GM12878 (cell line): ENCODE measurements around the gene RARA. TPM values are rescaled to one million over a fixed set of nuclear protein-coding genes. Genes with fewer than 3 reads are reported as not detected.
"Not testable (repeated sequence)": the region's sequence is repeated elsewhere in the genome, so short reads cannot be mapped to it uniquely, and the experiment has no call there.

ENCODE experiments used
- ATAC-seq: fragments of 200-7000 bp; cut with Tn5 transposase; 3 replicates; pipeline ENCODE4 v1.9.1; 2020; ENCODE audit warnings: mild to moderate bottlenecking, moderate library complexity
- BruUV-seq: library from RNA; stranded (reverse); fragments of 400-500 nt; replicated peaks from 2 replicates; lab custom pipeline; 2021; lab: Mats Ljungman, UMichigan
- CTCF ChIA-PET: fragments of 300-600 bp; sonication (Branson Sonifier 250); formaldehyde crosslinking; extraction: SDS; loops from one replicate; lab custom pipeline; 2021; ENCODE audit warnings: inconsistent platforms; lab: Yijun Ruan, JAX
- POLR2A ChIA-PET: fragments of 350-600 bp; formaldehyde crosslinking; extraction: SDS; loops from one replicate; lab custom pipeline; 2021; ENCODE audit warnings: inconsistent platforms; lab: Charles Lee
- RAD21 ChIA-PET: fragments of 300-600 bp; sonication (Branson Sonifier 250); formaldehyde crosslinking; loops from one replicate; lab custom pipeline; 2023; ENCODE audit warnings: antibody characterized with exemption; ENCODE audit not compliant: unreplicated experiment; lab: Charles Lee
- SMC1A ChIA-PET: fragments of 300-600 bp; sonication (Branson Sonifier 250); formaldehyde crosslinking; loops from one replicate; lab custom pipeline; 2023; ENCODE audit not compliant: unreplicated experiment, uncharacterized antibody; lab: Charles Lee
- DNase-seq: peaks from one replicate; pipeline ENCODE4 v3.0.0-alpha.2; 2011; ENCODE audit warnings: low read depth, low spot score
- FAIRE-seq: peaks from 3 replicates; lab custom pipeline; 2011; peaks lifted over from hg19 to GRCh38; lab: Jason Lieb, UNC
- H2AFZ ChIP-seq: 2 replicates; pipeline ENCODE4 v1.6.0; 2011; ENCODE audit warnings: low read depth, low read length, control low read depth; ENCODE audit not compliant: control insufficient read depth
- H3K27ac ChIP-seq: 2 replicates; pipeline ENCODE4 v1.5.1; 2011; ENCODE audit warnings: control low read depth; ENCODE audit not compliant: control insufficient read depth, insufficient read depth
- H3K27me3 ChIP-seq, 2 experiments: replicated peaks in 1 of 2; 2 replicates each; pipeline versions ENCODE4 v1.6.0 to v1.6.1; 2011; ENCODE audit warnings: low read length in 1 of 2; ENCODE audit not compliant: control insufficient read depth in 2 of 2, insufficient read depth in 2 of 2
- H3K36me3 ChIP-seq, 2 experiments: 2 replicates each; pipeline ENCODE4 v1.5.1; 2011; ENCODE audit warnings: low read length in 1 of 2; ENCODE audit not compliant: control insufficient read depth in 2 of 2, insufficient read depth in 2 of 2
- H3K4me1 ChIP-seq: 2 replicates; pipeline ENCODE4 v1.6.1; 2011; ENCODE audit warnings: mild to moderate bottlenecking, low read length, moderate library complexity, mixed read lengths; ENCODE audit not compliant: control insufficient read depth, insufficient read depth
- H3K4me2 ChIP-seq: 2 replicates; pipeline ENCODE4 v1.6.0; 2011; ENCODE audit warnings: control low read depth; ENCODE audit not compliant: control insufficient read depth, insufficient read depth
- H3K4me3 ChIP-seq: fragments of 200-600 bp; sonication (generic); 2 replicates; pipeline ENCODE4 v1.5.1; 2016
- H3K79me2 ChIP-seq: 2 replicates; pipeline ENCODE4 v1.6.0; 2011; ENCODE audit warnings: low read length; ENCODE audit not compliant: control insufficient read depth, insufficient read depth
- H3K9ac ChIP-seq: 2 replicates; pipeline ENCODE4 v1.8.0; 2011; ENCODE audit warnings: low read length, control low read depth, mixed read lengths; ENCODE audit not compliant: control insufficient read depth, insufficient read depth
- H3K9me3 ChIP-seq: replicated peaks from 3 replicates; pipeline ENCODE4 v1.5.1; 2011; ENCODE audit warnings: mild to moderate bottlenecking, low read length; ENCODE audit not compliant: control insufficient read depth, insufficient read depth
- H4K20me1 ChIP-seq: 2 replicates; pipeline ENCODE4 v1.6.0; 2011; ENCODE audit not compliant: control insufficient read depth, insufficient read depth
- BCL11A ChIP-seq: IDR thresholded peaks from 2 replicates; pipeline ENCODE4 v1.6.1; 2011; ENCODE audit warnings: low read depth, low read length
- FOS ChIP-seq: IDR thresholded peaks from 3 replicates; pipeline ENCODE4 v1.6.1; 2011; ENCODE audit warnings: borderline replicate concordance; ENCODE audit not compliant: insufficient read length; ENCODE audit errors: extremely low read depth
- FOXM1 ChIP-seq: IDR thresholded peaks from 2 replicates; pipeline ENCODE4 v1.6.1; 2012; ENCODE audit warnings: low read depth, mild to moderate bottlenecking, inconsistent platforms, low read length, moderate library complexity
- NFXL1 ChIP-seq: fragments of 450-650 bp; IDR thresholded peaks from 2 replicates; pipeline ENCODE4 v1.6.1; 2017; ENCODE audit warnings: antibody characterized with exemption, mild to moderate bottlenecking, borderline replicate concordance
- POLR2AphosphoS5 ChIP-seq: IDR thresholded peaks from 2 replicates; pipeline ENCODE4 v1.6.1; 2011; ENCODE audit warnings: mild to moderate bottlenecking, low read length, inconsistent platforms
- SMC3 ChIP-seq: IDR thresholded peaks from 2 replicates; pipeline ENCODE4 v1.6.1; 2011; ENCODE audit warnings: low read length, improper control_type of control experiment, borderline replicate concordance
- ZNF274 ChIP-seq: IDR thresholded peaks from one replicate; pipeline ENCODE4 v1.8.0; 2011; ENCODE audit not compliant: insufficient read length, insufficient read depth
- WGBS: methylation state at CpG from one replicate; pipeline ENCODE4 v1.1.6; 2016; ENCODE audit warnings: low lambda C conversion rate; ENCODE audit not compliant: insufficient replicate concordance, insufficient coverage; ENCODE audit errors: missing lambda C conversion rate; 5-methylcytosine and 5-hydroxymethylcytosine counted together
- in situ Hi-C: fragments of 300-500 bp; cut with MboI; formaldehyde crosslinking; loops from 9 replicates; pipeline ENCODE4 v1.14.3; 2018; ENCODE audit warnings: mixed read lengths
- intact Hi-C: fragments of 100-400 bp; cut with micrococcal nuclease; formaldehyde crosslinking; loops from one replicate; pipeline ENCODE4 v1.14.2; 2022; ENCODE audit not compliant: unreplicated experiment
- polyA plus RNA-seq, 11 experiments: library from polyadenylated mRNA; depleted of rRNA in 4 of 11; unstranded in 6 of 11; stranded (reverse) in 5 of 11; fragments of >200 nt; fragmentation: Nextera tagmentation in 4 of 11; fragmentation: Illumina TruSeq in 1 of 11; extraction: Ambion mirVana in 4 of 11; extraction: Trizol in 1 of 11; gene quantifications; 1 replicate in 1 of 11; 2 replicates in 10 of 11; pipeline versions ENCODE4 v1.2.1 to v1.2.3, GENCODE V29; 2011 to 2016; ENCODE audit warnings: inconsistent platforms in 2 of 11, missing spikeins in 2 of 11, low read depth in 1 of 11
- total RNA-seq, 4 experiments: library from RNA; depleted of rRNA in 3 of 4; stranded (reverse); fragments of >200 nt in 3 of 4; fragmentation: Illumina TruSeq in 1 of 4; extraction: Trizol in 1 of 4; gene quantifications; 2 replicates each; pipeline versions ENCODE4 v1.2.1 to v1.2.3, GENCODE V29; 2013 to 2021
- TF ChIP-seq, protein P1 (sequence below): fragments of 450-650 bp; formaldehyde crosslinking; IDR thresholded peaks from 2 replicates; pipeline ENCODE4 v1.4.0; 2020; ENCODE audit warnings: mild to moderate bottlenecking, moderate library complexity
- TF ChIP-seq, protein P2 (sequence below): fragments of 450-650 bp; conservative IDR thresholded peaks from 2 replicates; pipeline ENCODE4 v1.6.1; 2017; ENCODE audit warnings: mild to moderate bottlenecking, moderate library complexity

The RARA gene
- total and polyA plus RNA-seq, 10 of the 15 experiments (the other 5 are each of a cell fraction or from before 2014, with no cell fraction given): 0.13 to 33.6 (median 13.6) TPM

DNA sequence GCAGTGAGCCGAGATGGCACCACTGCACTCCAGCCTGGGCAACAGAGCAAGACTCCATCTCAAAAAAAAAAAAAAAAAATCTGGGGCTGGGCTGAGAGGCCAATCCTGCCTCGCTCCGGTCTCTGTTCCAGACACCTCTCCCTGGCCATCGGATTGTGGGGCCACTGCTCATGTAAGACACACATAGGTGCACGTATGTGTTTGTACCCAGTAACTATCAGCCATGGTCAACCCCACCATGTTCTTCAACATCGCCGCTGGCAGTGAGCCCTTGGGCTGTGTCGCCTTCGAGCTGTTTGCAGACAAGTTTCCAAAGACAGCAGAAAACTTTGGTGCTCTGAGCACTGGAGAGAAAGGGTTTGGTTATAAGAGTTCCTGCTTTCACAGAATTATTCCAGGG lies 58.7 kb downstream of the RARA start:
- H3K9me3 ChIP-seq, CTCF ChIA-PET, H3K36me3 ChIP-seq, H4K20me1 ChIP-seq, DNase-seq, RAD21 ChIA-PET, H3K27me3 ChIP-seq, FAIRE-seq, H2AFZ ChIP-seq, H3K27ac ChIP-seq, intact Hi-C loops, H3K4me2 ChIP-seq, H3K4me1 ChIP-seq, H3K79me2 ChIP-seq, H3K9ac ChIP-seq, H3K4me3 ChIP-seq, in situ Hi-C loops, ATAC-seq, BruUV-seq: not testable (repeated sequence)
- POLR2A ChIA-PET: interaction anchor here (1.2 kb wide), 1 partner anchor 184 kb away, joined by 3 read pairs; no protein-coding TSS in a partner anchor
- SMC1A ChIA-PET: interaction anchor here (0.8 kb wide), 1 partner anchor 36 kb away, joined by 3 read pairs; no protein-coding TSS in a partner anchor
- 73% methylated on average over 9 of the region's 9 CpGs for WGBS

- no peaks in the 10 kb centered on the region for H3K36me3 ChIP-seq
- no peak overlapping the region for H3K4me3 ChIP-seq
- POLR2A ChIA-PET: no interaction called here
- intact Hi-C loops (no loop called here), in situ Hi-C loops (no loop called here)
- DNase-seq (no peak), ATAC-seq (no peak), FAIRE-seq (no peak)
- CTCF ChIA-PET: no interaction called here
- peaks cover 1% of the 10 kb centered on the region; the same call in 1 of the 3 replicates for H3K9me3 ChIP-seq
- H3K27ac ChIP-seq: no peak overlapping the region
- H3K4me1 ChIP-seq: no peaks in the 10 kb centered on the region
- WGBS: 67% methylated on average over 7 of the region's 7 CpGs
- BruUV-seq: no TSS peak
- no peak overlapping the region for H2AFZ ChIP-seq
- SMC1A ChIA-PET: no interaction called here
- no peaks in the 10 kb centered on the region for H3K27me3 ChIP-seq
- H4K20me1 ChIP-seq: no peaks in the 10 kb centered on the region
- no peak overlapping the region for H3K9ac ChIP-seq
- no peaks in the 10 kb centered on the region for H3K79me2 ChIP-seq
- H3K4me2 ChIP-seq: no peak overlapping the region
- RAD21 ChIA-PET: interaction anchor here (0.7 kb wide), 1 partner anchor 72 kb away, joined by 3 read pairs; no protein-coding TSS in a partner anchor
- TF ChIP-seq SMC3 (no peak), POLR2AphosphoS5 (no peak), FOS (no peak), NFXL1 (no peak), ZNF274 (no peak), BCL11A (no peak), FOXM1 (no peak)
- TF ChIP-seq, protein P1, sequence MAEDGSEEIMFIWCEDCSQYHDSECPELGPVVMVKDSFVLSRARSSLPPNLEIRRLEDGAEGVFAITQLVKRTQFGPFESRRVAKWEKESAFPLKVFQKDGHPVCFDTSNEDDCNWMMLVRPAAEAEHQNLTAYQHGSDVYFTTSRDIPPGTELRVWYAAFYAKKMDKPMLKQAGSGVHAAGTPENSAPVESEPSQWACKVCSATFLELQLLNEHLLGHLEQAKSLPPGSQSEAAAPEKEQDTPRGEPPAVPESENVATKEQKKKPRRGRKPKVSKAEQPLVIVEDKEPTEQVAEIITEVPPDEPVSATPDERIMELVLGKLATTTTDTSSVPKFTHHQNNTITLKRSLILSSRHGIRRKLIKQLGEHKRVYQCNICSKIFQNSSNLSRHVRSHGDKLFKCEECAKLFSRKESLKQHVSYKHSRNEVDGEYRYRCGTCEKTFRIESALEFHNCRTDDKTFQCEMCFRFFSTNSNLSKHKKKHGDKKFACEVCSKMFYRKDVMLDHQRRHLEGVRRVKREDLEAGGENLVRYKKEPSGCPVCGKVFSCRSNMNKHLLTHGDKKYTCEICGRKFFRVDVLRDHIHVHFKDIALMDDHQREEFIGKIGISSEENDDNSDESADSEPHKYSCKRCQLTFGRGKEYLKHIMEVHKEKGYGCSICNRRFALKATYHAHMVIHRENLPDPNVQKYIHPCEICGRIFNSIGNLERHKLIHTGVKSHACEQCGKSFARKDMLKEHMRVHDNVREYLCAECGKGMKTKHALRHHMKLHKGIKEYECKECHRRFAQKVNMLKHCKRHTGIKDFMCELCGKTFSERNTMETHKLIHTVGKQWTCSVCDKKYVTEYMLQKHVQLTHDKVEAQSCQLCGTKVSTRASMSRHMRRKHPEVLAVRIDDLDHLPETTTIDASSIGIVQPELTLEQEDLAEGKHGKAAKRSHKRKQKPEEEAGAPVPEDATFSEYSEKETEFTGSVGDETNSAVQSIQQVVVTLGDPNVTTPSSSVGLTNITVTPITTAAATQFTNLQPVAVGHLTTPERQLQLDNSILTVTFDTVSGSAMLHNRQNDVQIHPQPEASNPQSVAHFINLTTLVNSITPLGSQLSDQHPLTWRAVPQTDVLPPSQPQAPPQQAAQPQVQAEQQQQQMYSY (CRISPR knock-in tag): no peak
- TF ChIP-seq, protein P2, sequence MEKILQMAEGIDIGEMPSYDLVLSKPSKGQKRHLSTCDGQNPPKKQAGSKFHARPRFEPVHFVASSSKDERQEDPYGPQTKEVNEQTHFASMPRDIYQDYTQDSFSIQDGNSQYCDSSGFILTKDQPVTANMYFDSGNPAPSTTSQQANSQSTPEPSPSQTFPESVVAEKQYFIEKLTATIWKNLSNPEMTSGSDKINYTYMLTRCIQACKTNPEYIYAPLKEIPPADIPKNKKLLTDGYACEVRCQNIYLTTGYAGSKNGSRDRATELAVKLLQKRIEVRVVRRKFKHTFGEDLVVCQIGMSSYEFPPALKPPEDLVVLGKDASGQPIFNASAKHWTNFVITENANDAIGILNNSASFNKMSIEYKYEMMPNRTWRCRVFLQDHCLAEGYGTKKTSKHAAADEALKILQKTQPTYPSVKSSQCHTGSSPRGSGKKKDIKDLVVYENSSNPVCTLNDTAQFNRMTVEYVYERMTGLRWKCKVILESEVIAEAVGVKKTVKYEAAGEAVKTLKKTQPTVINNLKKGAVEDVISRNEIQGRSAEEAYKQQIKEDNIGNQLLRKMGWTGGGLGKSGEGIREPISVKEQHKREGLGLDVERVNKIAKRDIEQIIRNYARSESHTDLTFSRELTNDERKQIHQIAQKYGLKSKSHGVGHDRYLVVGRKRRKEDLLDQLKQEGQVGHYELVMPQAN: no peak
Observed at GRCh38 chr17:40369923-40370322, 60.9 kb downstream of the RARA start.
